ENCODE measurements around the gene PIGU.
A peak's percentile ranks its signal among the peaks of the same experiment; 100 is the strongest.

PIGU gene

DNA sequence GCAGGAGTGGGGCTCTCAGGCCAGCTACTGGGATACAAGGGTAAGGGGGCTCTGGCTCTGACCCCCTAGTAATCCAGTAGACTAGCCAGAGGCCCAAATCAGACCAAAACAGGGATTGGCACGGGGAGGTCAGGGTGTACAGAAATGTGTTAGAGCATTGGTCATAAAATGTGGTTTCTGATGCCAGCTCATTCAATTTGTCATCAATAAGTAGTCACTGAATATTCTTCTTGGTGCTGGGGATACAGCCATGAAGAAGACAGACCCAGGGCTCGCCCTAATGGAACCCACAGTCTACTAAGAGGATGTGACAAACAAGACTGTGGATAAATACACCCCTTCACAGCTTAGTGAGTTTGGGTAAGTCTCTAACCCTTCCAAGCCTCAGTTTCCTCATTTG lies 107.3 kb downstream of the PIGU start:
- H3K9ac ChIP-seq (ENCODE audit: low read length) = no peak overlapping the region
- no peak overlapping the region for H2BK15ac ChIP-seq (ENCODE audit: low read depth, poor library complexity, severe bottlenecking)
- H3K4me2 ChIP-seq (ENCODE audit: low read length, poor library complexity, severe bottlenecking) = no peak overlapping the region
- H3K14ac ChIP-seq (ENCODE audit: low read length in 2 of 2) = no peak overlapping the region
- 83% methylated on average over 1 of the region's 2 CpGs for WGBS
- peaks cover 13% of the 10 kb centered on the region for H3K4me1 ChIP-seq (ENCODE audit: control insufficient read depth, insufficient read depth, low read depth, low read length)
- H4K91ac ChIP-seq (ENCODE audit: low read length) = no peak overlapping the region
- H3K27me3 ChIP-seq (ENCODE audit: control insufficient read depth in 1 of 2, insufficient read depth in 1 of 2, low read length in 2 of 2) = no peaks in the 10 kb centered on the region
- H3K4me3 ChIP-seq (ENCODE audit: insufficient read depth in 1 of 2, low read depth in 1 of 2, low read length in 2 of 2) = no peak overlapping the region
- no peak overlapping the region for H3K18ac ChIP-seq (ENCODE audit: low read depth in 1 of 2, low read length in 2 of 2)
- H2AFZ ChIP-seq (ENCODE audit: low read depth, low read length) = no peak overlapping the region
- H2BK5ac ChIP-seq (ENCODE audit: low read depth, low read length, poor library complexity, severe bottlenecking) = no peak overlapping the region
- no peak overlapping the region for H2AK5ac ChIP-seq (ENCODE audit: low read length, severe bottlenecking)
- H3K79me1 ChIP-seq (replicated peaks; ENCODE audit: low read length, poor library complexity, severe bottlenecking) = no peaks in the 10 kb centered on the region
- H4K8ac ChIP-seq (ENCODE audit: low read length) = no peak overlapping the region
- H2BK120ac ChIP-seq (ENCODE audit: low read depth, low read length) = no peak overlapping the region
- H3K9me3 ChIP-seq (ENCODE audit: control insufficient read depth, low read length) = no peaks in the 10 kb centered on the region
- no peak overlapping the region for H2BK12ac ChIP-seq (ENCODE audit: low read length in 2 of 2)
- no peak overlapping the region for H3K27ac ChIP-seq (ENCODE audit: low read length, poor library complexity, severe bottlenecking)
- no peak overlapping the region for H3K23ac ChIP-seq (ENCODE audit: low read length in 2 of 2)
- H3K36me3 ChIP-seq (ENCODE audit: control insufficient read depth in 1 of 2, insufficient read depth in 2 of 2, low read depth in 1 of 2, low read length in 2 of 2) = peaks cover 26 to 38% of the 10 kb centered on the region in 2 experiments
- DNase-seq = no peak
- H3K4ac ChIP-seq (ENCODE audit: low read depth in 1 of 2, low read length in 2 of 2) = no peak overlapping the region

DNA sequence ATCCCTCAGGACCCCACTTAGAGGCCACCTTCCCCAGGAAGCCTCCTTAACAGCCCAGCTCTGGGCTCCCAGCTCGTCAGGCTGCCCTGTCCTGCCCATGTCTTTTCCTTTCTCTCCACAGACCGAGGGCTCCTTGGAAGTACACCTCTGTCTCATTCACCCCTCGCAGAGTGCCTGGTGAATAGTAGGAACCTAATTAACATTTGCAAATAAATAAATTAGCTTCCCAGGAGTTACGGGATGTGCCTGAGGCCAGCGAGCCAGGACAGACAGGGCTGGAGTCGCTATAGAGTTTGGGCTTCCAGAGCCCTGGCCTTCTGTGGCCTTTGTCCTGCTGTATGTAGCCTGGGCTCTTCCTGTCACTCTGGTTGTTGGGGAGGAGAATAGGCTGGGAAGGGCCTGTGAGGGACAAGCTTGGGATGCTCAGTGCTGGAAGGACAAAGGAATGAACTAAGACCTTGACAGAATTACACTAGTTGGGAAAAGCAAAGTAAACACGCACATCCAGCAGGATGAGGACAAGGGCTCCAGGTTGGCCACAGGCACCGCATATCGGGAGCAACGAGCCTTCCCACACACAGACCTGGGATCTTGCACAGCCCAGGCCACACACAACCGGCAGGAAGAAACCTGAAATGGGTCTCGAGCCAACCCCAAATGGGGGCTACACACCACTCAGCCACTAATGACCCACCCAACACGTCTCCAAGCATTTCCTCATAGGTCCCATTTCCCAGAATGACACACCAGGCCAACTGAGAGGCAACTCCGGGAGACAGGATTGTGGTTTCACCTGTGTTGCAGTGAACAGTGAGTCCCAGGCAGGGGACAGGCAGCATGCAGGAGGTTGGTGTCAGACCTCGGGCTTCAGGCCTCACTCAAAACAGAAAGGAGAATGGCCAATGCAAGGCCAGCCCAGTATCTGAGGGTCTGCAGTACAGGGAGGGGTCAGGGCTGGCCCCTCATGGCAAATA lies 108.7 kb downstream of the PIGU start:
- Histone ChIP-seq H2BK15ac (ENCODE audit: low read depth, poor library complexity, severe bottlenecking) (no peak overlapping the region), H2BK12ac (ENCODE audit: low read length in 2 of 2) (no peak overlapping the region), H3K9me3 (ENCODE audit: control insufficient read depth, low read length) (no peaks in the 10 kb centered on the region), H3K23ac (ENCODE audit: low read length in 2 of 2) (no peak overlapping the region), H3K4me1 (ENCODE audit: control insufficient read depth, insufficient read depth, low read depth, low read length) (peaks cover 13% of the 10 kb centered on the region), H2BK120ac (ENCODE audit: low read depth, low read length) (no peak overlapping the region), H4K8ac (ENCODE audit: low read length) (no peak overlapping the region), H2AK5ac (ENCODE audit: low read length, severe bottlenecking) (no peak overlapping the region), H3K27ac (ENCODE audit: low read length, poor library complexity, severe bottlenecking) (no peak overlapping the region), H3K9ac (ENCODE audit: low read length) (no peak overlapping the region), H3K18ac (ENCODE audit: low read depth in 1 of 2, low read length in 2 of 2) (no peak overlapping the region), H3K14ac (ENCODE audit: low read length in 2 of 2) (no peak overlapping the region), H4K91ac (ENCODE audit: low read length) (no peak overlapping the region), H2BK5ac (ENCODE audit: low read depth, low read length, poor library complexity, severe bottlenecking) (no peak overlapping the region), H3K79me1 (replicated peaks; ENCODE audit: low read length, poor library complexity, severe bottlenecking) (no peaks in the 10 kb centered on the region), H3K4me3 (ENCODE audit: insufficient read depth in 1 of 2, low read depth in 1 of 2, low read length in 2 of 2) (no peak overlapping the region), H3K27me3 (ENCODE audit: control insufficient read depth in 1 of 2, insufficient read depth in 1 of 2, low read length in 2 of 2) (no peaks in the 10 kb centered on the region), H3K4me2 (ENCODE audit: low read length, poor library complexity, severe bottlenecking) (no peak overlapping the region), H2AFZ (ENCODE audit: low read depth, low read length) (no peak overlapping the region), H3K36me3 (ENCODE audit: control insufficient read depth in 1 of 2, insufficient read depth in 2 of 2, low read depth in 1 of 2, low read length in 2 of 2) (peaks cover 16 to 34% of the 10 kb centered on the region in 2 experiments), H3K4ac (ENCODE audit: low read depth in 1 of 2, low read length in 2 of 2) (no peak overlapping the region)
- no peak for DNase-seq
- 96% methylated on average over 13 of the region's 15 CpGs for WGBS

DNA sequence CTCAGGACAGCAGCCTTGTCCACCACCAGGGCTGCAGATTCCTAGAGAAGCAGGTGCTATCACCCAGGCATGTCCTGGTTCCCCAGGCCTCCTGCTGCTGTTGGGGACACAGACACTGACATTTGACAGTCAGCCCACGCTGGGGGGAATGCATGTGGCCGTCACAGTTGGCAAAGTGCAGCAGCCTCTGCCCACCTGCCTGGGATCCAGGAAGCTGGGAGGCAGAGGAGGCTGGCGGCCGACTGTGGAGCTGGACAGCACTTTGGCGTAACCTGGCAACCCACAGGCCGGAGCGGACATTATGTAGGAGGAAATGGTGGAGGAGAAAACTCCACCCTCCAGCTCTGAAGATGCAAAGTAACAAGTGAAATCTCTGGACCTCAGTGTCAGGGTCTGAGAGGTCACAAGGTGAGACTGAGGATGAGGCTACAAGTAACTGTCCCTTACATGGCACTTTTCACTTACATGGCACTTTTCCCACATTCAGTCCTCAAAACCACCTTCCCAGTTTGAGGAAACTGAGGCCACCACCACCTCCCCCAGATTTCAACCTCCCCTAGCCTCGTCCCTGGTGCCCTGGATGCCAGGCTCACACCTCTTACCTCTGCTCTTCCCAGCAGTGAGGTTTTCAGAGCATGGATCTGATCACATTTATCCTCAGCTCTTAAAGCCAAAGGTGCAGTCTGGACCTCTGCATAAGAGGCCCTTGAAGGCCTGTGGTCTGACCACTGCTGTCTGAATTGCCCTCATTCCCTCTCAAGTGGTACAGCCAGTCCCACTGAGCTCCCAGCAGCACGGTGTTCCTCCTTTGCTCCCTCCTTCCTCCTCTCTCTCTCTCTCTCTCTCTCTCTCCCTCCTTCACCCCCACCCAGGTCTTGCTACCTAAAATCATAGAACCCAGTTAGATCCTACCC lies 109.7 kb downstream of the PIGU start:
- Histone ChIP-seq H3K4ac (ENCODE audit: low read depth in 1 of 2, low read length in 2 of 2) (no peak overlapping the region), H2BK5ac (ENCODE audit: low read depth, low read length, poor library complexity, severe bottlenecking) (no peak overlapping the region), H2AFZ (ENCODE audit: low read depth, low read length) (no peak overlapping the region), H3K79me1 (replicated peaks; ENCODE audit: low read length, poor library complexity, severe bottlenecking) (peaks cover 1% of the 10 kb centered on the region), H2AK5ac (ENCODE audit: low read length, severe bottlenecking) (no peak overlapping the region), H3K23ac (ENCODE audit: low read length in 2 of 2) (no peak overlapping the region), H3K4me1 (ENCODE audit: control insufficient read depth, insufficient read depth, low read depth, low read length) (peaks cover 18% of the 10 kb centered on the region), H2BK120ac (ENCODE audit: low read depth, low read length) (no peak overlapping the region), H3K14ac (ENCODE audit: low read length in 2 of 2) (peak overlapping the region in 1 of 2 experiments; percentile 39), H3K4me2 (ENCODE audit: low read length, poor library complexity, severe bottlenecking) (no peak overlapping the region), H3K4me3 (ENCODE audit: insufficient read depth in 1 of 2, low read depth in 1 of 2, low read length in 2 of 2) (no peak overlapping the region), H3K36me3 (ENCODE audit: control insufficient read depth in 1 of 2, insufficient read depth in 2 of 2, low read depth in 1 of 2, low read length in 2 of 2) (peaks cover 15 to 39% of the 10 kb centered on the region in 2 experiments), H4K8ac (ENCODE audit: low read length) (no peak overlapping the region), H3K18ac (ENCODE audit: low read depth in 1 of 2, low read length in 2 of 2) (no peak overlapping the region), H2BK12ac (ENCODE audit: low read length in 2 of 2) (no peak overlapping the region), H4K91ac (ENCODE audit: low read length) (no peak overlapping the region), H3K9ac (ENCODE audit: low read length) (no peak overlapping the region), H3K27ac (ENCODE audit: low read length, poor library complexity, severe bottlenecking) (no peak overlapping the region), H3K27me3 (ENCODE audit: control insufficient read depth in 1 of 2, insufficient read depth in 1 of 2, low read length in 2 of 2) (no peaks in the 10 kb centered on the region), H2BK15ac (ENCODE audit: low read depth, poor library complexity, severe bottlenecking) (no peak overlapping the region), H3K9me3 (ENCODE audit: control insufficient read depth, low read length) (no peaks in the 10 kb centered on the region)
- WGBS = 89% methylated on average over 8 of the region's 9 CpGs
- no peak for DNase-seq

DNA sequence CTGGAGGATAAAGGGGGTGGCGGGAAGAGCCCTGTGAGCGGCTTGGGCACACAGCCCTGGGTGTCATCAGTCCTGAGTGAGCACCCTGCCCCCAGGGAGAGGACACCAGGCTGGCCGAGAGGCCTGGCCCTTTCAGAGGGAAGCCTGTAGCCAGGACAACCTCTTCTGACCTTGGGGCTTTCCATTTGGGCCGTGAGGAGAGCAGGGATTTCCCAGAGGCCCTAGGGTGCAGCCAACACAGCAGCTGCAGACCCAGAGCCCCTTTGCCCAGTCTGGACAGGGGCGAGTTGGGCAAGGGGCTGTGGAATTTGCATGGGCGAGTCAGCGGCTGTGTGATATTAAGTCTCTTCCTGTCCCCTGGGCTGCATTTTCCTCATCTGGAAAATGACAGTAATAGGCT lies 112.1 kb downstream of the PIGU start:
- Histone ChIP-seq H3K4ac (ENCODE audit: low read depth in 1 of 2, low read length in 2 of 2) (no peak overlapping the region), H3K27me3 (ENCODE audit: control insufficient read depth in 1 of 2, insufficient read depth in 1 of 2, low read length in 2 of 2) (no peaks in the 10 kb centered on the region), H2BK5ac (ENCODE audit: low read depth, low read length, poor library complexity, severe bottlenecking) (no peak overlapping the region), H3K79me1 (replicated peaks; ENCODE audit: low read length, poor library complexity, severe bottlenecking) (peaks cover 1% of the 10 kb centered on the region), H3K4me3 (ENCODE audit: insufficient read depth in 1 of 2, low read depth in 1 of 2, low read length in 2 of 2) (no peak overlapping the region), H3K36me3 (ENCODE audit: control insufficient read depth in 1 of 2, insufficient read depth in 2 of 2, low read depth in 1 of 2, low read length in 2 of 2) (peaks cover 9 to 53% of the 10 kb centered on the region in 2 experiments), H2AK5ac (ENCODE audit: low read length, severe bottlenecking) (no peak overlapping the region), H3K27ac (ENCODE audit: low read length, poor library complexity, severe bottlenecking) (no peak overlapping the region), H2BK120ac (ENCODE audit: low read depth, low read length) (no peak overlapping the region), H3K9ac (ENCODE audit: low read length) (no peak overlapping the region), H2BK12ac (ENCODE audit: low read length in 2 of 2) (no peak overlapping the region), H3K9me3 (ENCODE audit: control insufficient read depth, low read length) (no peaks in the 10 kb centered on the region), H4K8ac (ENCODE audit: low read length) (no peak overlapping the region), H3K4me2 (ENCODE audit: low read length, poor library complexity, severe bottlenecking) (no peak overlapping the region), H2AFZ (ENCODE audit: low read depth, low read length) (no peak overlapping the region), H3K4me1 (ENCODE audit: control insufficient read depth, insufficient read depth, low read depth, low read length) (peaks cover 13% of the 10 kb centered on the region), H3K18ac (ENCODE audit: low read depth in 1 of 2, low read length in 2 of 2) (no peak overlapping the region), H4K91ac (ENCODE audit: low read length) (no peak overlapping the region), H3K23ac (ENCODE audit: low read length in 2 of 2) (no peak overlapping the region), H3K14ac (ENCODE audit: low read length in 2 of 2) (no peak overlapping the region), H2BK15ac (ENCODE audit: low read depth, poor library complexity, severe bottlenecking) (no peak overlapping the region)
- peak; percentile 50 for DNase-seq
- WGBS = 81% methylated on average over 7 of the region's 7 CpGs
